SK-N-SH treated with all-trans-retinoic acid at 6 μM for 48 hours (cell line): Measurements from ENCODE around the gene ACOT6.

Experiments
- ISL1 ChIP-seq: fragments of 250-450 bp; sonication (Bioruptor Pico); IDR thresholded peaks from 2 replicates; pipeline ENCODE4 v2.1.2; 2022; ENCODE audit warnings: mild to moderate bottlenecking, moderate library complexity
- SNAI2 ChIP-seq: fragments of 250-450 bp; sonication (Bioruptor Pico); IDR thresholded peaks from 2 replicates; pipeline ENCODE4 v1.5.0; 2020; ENCODE audit warnings: mild to moderate bottlenecking, moderate library complexity
- TF ChIP-seq, protein P1 (sequence below): fragments of 250-450 bp; sonication (Bioruptor Pico); IDR thresholded peaks from 2 replicates; pipeline ENCODE4 v1.5.1; 2020; ENCODE audit warnings: low read depth, mild to moderate bottlenecking, moderate library complexity

DNA sequence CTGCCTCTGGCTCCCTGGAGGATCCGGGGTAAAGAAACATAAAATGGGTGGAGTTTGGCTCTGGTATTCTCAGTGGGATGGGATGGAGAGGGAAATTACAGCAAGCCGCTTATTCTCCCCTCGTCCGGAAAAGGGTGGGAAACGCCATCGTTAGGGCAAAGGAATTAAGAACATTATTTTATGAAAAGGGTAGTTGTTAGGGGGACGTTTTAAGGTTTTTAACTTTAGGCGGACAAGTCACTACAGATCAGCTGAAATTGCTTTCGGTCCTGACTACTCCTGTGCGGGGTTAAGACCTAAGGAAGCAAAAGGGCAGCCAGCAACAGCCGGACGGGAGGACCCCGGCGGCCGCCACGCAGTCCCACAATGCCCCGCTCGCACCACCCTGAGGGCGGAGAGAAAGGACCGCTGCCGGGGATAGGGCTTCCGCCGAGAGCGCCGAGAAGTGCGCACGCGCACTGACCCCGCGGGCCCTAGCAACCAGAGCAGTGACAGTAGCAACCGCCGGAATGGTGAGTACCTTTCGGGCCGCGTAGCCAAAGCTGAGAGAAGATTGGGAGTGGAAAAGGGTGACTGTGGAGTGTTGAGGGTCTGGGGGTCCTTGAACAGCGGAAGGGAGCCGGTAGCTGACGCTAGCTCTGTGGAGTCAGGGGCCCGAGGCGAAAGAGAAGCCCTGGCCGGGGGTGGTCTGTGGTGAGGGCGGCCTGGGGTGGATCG, 32.4 kb downstream of the ACOT6 start, which contains the start of gene DNAL1:
- TF ChIP-seq, protein P1, sequence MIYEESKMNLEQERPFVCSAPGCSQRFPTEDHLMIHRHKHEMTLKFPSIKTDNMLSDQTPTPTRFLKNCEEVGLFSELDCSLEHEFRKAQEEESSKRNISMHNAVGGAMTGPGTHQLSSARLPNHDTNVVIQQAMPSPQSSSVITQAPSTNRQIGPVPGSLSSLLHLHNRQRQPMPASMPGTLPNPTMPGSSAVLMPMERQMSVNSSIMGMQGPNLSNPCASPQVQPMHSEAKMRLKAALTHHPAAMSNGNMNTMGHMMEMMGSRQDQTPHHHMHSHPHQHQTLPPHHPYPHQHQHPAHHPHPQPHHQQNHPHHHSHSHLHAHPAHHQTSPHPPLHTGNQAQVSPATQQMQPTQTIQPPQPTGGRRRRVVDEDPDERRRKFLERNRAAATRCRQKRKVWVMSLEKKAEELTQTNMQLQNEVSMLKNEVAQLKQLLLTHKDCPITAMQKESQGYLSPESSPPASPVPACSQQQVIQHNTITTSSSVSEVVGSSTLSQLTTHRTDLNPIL (CRISPR knock-in tag), result no peak
- TF ChIP-seq ISL1 (no peak), SNAI2 (CRISPR knock-in tag) (no peak)
